HG02642 (cell line): ENCODE results near the gene PON2.
A peak's percentile ranks its signal among the peaks of the same experiment; 100 is the strongest.
"Not testable (repeated sequence)": the region's sequence is repeated elsewhere in the genome, so short reads cannot be mapped to it uniquely, and the experiment has no call there.

ENCODE experiments used
- ATAC-seq: cut with Tn5 transposase; IDR thresholded peaks from one replicate; pipeline ENCODE4 v1.9.1; 2021; ENCODE audit warnings: mild to moderate bottlenecking; ENCODE audit not compliant: unreplicated experiment, poor library complexity

The PON2 gene

DNA sequence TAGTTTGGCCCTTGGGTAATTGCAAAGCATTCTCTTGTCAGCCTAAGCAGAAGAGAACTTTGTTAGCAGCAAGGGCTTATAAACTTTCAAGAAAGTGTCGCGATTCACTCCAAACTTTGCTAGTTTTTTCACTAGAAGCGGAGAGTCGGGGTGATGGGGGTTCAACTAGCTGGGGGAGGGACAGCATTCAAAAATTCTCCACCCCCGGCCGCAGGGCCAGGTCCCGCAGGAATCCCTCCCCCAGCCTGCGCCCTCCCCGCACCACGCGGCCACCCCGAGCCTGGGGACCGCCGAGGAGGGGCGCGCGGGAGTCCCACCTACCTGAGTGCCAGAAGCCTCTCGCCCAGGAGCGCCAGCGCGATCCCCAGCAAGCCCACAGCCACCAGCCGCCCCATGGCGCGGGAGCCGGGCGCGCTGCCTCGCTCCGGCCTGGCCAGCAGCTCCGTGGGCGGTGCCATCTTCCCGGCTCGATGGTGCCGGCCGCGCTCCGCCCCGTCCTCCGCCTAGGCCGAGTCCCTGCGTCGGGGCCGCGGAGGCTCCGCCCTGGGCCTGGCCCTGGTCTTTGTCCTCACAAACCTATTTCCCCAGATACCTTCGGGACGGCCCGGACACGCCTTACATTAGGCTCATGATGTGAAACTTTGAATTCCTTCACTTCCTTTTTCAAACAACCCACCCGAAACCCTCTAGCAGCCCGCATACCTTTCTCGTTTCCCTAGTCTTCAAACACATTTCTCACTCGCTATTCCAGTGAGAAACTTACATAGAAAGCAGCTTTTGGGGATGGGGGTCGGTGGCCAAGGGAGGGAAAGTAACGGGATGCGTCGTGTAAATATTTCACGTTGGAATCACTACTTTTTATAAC is at the start of gene PON2:
PON2 (minus strand) TSS at position 472 of the 865 bp plus-strand sequence; CDS start at position 395, 77 bp downstream.
- peak; percentile 97 for ATAC-seq

DNA sequence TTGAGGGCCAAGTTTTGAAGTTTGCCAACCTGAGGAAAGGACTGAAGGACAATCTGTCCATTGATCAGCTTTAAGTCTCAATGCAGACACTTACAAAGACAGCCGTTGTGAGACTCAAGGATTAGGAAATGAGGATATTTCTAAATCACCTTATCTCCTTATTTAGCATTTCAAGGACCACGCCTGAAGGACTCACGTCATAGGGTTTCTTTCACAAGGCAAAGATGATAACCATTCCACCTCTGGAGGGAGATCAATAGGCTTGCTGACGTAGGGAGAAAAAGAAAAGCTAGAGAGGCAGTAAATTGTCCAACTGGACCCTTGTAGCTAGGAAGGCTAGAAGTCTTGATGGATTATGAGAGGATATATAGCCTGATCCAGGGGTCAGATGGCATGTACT is 47.6 kb upstream of the PON2 start:
- no peak for ATAC-seq

DNA sequence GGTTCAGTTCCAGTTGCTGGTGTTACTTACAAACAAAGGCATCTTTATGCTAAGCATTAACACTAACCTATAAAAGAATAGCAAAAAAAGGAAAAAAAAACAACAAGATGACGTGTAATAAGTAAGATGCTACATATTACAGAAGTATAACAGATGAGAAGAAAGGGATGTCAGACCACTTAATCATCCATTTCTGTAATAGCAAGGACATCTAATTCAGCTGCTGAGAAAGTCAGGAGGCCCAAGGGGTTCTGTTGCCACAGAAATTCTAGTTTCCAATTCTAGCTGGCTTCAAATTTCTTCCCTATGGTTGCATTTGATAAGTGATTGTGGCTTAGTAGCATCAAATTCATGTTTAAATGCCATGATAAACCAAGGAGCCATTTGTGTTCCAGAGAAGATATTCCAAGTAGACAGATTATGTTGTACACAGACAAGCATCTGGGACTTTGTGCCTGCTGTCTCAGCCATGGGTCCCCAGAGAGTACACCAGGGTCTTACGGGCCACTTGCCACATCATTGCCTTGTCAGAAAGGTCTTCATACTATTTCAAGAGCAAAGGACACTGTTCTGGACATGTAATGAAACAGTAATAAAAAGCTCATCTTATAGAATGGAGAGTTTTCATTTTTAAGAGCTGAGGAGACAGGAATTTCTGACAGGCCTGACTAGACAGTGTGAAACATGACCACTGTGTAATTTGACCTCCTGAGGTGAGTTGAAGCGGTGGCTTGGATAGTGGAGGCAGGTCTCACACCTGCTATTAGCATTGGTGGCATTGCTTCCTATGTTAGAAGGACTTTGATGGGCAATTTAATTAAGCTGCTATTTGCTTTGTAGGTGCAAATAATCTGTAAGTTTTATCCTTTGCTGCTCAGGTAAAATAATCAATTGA is 46.7 kb upstream of the PON2 start:
- ATAC-seq: no peak

DNA sequence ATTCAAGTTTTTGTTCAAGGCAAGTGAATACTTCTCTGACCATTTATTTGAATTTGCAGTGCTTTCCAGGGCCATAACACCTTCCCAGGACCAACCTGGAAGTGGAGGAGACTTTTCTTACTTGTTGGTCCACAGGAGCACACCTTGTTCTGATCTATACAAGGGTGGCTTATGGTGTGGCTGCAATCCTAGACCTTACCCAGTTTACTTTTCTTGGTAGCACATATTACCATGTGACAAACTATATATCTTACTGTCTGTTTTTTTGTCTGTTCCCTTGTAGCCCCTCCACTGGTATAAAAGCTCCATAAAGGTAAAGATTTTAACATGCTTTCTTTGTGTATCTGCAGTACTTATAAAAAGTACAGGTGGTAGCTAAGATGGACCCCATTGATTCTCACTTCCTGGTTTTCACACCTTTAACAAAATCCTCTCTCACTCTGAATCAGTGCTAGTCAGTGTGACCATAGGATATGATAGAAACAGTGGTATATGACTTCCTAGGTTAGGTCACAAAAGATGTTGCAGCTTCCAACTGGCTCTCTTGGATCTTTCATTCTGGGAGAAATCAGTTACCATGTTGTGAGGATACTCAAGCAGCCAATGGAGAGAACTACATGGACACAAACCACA is 45.3 kb upstream of the PON2 start:
- peak; percentile 67 for ATAC-seq

DNA sequence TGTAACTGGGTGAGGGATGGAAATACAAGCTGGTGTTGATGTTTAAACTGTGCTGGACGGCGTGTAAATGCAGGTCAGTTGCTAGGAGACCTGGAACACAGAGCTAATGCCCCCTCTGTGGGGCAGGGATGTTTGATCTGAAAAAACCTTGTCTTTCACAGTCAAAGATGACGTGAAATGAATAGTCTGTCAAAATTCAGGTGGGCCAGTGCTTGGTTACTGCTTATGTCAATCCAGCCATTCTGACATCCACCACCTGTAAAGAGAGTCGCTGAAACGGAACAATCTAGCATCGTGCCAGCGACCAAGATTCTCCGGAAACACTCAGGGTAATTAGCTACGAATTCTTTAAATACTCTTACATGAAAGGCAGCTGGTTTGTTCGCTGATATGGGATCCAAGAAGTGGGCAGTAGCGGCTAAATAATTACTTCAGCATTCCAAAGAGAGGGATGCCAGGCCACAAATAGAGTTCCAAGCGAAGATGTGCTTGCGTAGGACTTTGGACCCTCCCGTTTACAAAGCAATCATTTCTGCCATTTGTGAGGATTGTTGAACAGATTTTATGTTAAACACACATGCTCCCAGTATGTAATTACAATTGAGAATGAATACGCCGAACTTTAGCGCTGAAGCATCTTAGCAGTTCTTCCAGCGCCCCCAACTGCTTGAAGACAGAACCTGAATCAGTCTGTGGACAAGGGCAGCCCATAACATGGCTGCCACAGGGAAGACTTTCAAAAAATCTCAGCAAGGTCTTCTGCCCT is 43.6 kb upstream of the PON2 start:
- no peak for ATAC-seq

DNA sequence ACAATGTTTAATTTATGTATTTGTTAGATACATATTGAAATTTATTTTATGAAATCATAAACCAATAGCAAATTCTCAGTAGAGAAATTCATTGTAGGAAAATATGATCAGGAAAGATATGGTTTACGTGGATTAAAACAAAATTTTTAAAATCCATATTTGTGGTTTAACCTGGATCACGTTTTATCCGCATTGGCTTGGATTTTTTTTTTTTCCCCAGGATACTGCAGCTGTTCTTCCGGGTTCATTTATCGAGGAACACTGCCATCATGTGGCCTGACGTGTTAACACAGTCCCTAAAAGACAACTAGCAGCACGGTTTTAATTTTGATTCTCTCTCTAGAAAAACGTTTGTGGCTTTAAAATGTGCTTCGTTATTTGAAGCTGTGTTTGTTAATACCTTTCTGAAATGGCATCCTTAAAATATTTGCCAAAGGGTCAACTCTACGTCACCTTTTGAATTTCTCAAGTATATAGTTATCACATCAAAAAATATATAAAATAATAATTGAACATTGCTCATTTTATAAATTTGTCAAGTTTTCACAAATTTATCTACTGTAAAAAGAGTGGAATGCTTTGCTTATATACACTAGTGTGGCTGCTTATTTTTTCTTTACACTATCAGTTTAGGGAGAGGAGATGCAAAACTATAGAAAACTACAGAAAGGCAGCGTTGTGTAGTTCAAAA is 42.2 kb upstream of the PON2 start:
- peak; percentile 60 for ATAC-seq

DNA sequence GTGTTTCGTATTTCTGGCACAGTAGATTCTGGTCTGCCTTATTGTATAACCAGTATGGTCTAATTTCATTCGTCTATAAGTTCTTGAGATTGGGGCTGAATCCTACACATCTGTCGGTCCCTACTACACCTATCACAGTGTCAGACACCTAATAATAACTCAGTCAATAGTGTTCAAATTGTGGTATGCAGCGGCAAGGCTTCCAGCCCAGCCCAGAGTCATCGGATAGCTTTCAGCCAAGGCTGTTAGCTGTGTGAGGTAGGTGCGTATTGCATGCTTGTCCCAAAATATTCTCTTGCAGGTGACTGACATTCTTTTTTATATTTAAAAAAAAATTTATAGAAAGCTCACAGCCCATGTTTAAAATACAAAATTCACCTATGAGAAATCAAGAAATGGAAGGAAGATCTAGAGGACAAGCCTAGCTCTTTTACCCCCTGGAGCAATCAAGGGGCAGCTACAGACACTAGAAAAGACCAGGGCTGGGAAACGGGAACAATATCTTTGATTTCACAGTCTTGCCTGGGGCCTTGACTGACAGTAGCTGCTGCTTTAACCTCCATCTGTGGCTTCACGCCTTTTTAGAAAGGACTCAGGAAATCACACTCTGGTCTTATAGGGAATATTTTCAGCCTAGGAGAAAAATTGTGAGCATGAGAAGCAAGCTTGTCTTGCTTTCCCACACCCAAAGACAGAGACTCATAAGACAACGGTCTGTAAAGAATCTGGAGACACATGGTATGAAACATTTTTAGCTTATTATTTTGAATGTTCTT is 41.4 kb upstream of the PON2 start:
- no peak for ATAC-seq

DNA sequence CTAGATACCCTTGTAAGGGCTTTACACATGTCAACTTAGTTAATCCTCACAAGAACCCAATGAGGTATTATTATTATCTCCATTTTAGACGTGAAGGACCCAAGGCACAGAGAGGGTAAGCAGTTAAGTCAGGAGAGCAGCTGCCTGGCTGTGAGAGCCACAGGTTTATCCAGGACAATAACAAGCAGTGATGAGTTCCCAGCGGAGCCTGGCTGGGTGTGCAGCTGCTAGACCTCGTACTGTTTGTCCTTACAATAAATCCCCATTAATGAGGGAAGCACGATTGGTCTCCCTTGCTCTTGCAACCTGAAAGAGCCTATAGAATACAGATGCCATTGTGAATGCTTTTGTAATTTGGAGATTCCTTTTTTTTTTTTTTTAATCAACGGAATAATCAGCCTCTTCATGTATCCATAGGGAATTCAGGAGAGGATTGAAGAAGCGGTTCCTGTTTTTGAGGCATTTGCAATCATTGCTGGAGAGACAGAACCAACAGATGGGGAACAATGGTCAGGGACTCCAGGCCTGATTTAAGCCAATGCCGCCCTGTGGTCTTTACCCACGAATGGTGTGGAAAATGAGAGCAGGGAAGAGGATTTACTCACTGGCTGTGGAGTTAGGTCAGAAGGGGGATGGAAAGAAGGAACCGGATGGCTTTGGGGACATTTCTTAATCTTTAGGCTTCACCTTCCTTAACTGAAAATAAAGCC is 38.6 kb upstream of the PON2 start:
- ATAC-seq: no peak

DNA sequence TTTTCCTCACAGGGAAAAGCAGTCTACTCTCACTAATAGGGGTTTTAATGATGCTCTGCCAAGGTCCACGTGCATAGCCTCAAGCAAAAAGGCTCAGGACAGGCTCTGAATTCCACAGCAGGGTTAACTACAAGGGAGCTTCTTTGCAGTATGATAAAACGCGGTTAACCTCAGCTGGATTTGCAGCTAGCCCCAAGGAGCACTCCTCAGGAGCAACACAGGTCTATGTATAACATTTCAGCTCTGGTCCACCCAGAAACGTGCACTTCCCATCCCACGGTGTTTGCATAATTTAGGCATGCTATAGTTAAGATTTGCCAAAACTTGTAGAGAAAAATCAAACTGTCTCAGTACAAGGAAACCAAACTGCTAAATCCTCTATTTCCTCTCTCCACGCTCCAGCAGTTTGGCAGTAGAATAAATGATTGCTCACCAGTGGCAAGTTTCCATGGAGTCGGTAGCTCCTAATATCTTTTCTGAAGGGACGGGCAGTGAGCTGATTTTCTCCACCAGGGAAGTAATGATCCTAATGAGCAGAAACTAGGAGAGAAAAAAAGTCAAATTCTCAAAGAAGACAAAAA is 37.8 kb upstream of the PON2 start:
- no peak for ATAC-seq

DNA sequence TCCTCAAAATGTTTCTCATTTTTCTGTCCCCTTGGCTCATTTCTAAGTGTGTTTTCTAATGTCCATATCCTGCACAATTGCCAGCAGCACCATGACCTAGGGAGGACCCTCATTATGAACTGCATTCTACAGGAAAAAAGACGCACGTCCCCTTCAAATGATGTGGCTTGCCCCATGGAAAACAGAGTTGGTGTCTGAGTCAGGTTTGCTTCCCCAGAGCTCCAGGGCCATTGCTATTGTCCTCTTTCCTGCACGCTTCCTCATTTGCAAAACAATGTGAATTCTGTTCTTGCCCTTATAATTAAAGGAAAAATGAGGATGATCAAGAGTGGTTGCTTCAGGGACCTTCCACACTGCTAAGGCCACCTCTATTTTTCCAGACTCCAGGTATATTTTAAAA is 36.2 kb upstream of the PON2 start:
- no peak for ATAC-seq

DNA sequence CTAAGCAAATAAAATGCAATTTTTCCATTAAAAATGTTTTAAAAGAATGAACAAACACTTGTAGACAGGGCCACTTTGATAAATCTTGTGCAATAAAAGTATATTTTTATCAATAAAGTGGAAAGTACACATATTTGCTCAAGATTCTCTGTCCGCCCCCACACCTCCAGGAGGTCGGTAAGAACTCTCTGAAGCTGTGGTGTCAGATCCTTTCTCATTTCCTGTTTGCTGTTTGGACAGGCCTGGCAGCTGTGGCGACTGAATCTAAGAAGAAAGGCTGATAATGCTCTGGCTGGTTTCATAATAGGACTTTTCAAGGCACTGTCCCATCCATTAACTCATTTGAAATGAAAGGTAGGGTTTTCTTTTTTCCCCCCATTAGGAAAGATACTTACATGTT is 35.6 kb upstream of the PON2 start:
- ATAC-seq: peak; percentile 93

DNA sequence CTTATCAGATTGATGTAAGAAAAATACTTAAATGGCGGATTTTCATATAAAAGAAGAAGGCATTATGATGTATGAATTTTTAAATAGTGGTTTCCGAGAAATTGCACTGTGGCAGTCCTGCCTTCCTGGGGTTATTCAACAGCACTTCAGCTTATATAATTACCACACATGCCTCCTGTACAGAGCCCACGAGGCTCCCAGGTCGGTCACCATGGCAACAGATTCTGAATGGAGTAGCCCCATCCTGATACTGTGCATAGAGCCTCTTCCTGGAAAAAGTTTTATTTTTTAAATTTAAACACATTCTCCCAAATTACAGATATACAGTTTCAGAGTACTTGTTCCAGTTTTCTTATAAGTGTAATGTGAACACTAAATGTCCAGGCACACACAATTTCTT is 35.0 kb upstream of the PON2 start:
- no peak for ATAC-seq

DNA sequence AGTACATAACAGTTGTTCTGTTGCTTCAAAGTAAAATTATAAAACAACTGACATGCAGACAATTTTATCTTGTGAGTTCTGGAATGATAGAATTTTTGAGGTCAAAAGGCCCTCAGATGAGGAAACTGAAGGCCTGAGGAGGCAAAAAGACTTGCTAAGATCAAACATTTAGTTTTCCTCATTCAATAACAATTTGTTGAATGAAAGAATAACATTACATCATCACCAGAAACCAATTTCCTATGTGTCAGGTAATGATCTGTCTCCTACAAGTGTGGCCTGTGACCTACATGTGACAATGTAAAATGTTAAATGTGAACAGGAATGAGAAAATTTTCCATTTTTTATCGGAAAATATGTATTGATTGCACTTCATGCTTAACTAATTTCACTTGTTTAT is 34.4 kb upstream of the PON2 start:
- no peak for ATAC-seq

DNA sequence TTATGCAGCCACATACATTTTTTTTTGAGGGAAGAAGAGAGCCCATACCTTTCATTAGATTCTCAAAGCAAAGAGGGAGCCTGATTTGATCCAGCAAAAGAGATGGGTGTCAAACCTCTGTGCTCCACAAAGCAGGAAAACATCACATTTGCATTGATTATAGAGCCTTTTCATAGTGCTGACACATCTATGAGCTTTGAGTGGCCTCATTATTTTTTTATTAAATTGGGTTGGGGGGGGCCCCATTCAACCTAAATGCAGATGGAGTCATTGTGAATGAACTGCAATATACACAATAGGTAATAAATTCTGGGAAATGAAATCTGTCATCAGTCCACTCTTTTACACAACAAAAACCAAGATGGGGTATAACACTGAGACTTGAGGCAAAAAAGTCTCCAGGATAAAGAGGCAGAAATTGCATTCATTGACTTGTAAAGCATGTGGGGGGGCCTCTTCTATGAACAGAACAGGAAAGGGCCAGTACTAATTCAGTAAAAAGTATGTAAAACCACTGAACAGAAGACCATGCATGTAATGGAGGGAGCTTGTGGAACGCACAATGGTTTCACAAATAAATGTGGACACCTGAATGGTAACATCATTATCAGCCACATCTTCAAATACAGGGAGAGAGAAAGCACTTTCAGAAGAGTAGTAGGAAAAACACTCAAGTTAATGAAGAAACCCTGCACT is 33.2 kb upstream of the PON2 start:
- ATAC-seq: no peak

DNA sequence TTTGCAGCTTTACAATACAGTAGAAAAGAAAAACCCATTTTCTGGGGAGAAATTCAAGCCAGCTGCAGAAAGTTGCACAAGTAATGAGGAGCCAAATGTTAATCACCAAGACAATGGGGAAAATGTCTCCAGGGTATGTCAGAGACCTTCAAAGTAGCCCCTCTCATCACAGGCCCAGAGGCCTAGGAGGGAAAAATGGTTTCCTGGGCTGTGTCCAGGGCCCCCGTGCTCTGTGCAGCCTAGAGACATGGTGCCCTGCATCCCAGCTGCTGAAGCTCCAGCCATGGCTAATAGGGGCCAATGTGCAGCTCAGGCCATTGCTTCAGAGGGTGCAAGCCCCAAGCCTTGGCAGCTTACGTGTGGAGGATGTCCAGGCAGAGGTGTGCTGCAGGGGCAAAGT is 25.8 kb upstream of the PON2 start:
- ATAC-seq: not testable (repeated sequence)

DNA sequence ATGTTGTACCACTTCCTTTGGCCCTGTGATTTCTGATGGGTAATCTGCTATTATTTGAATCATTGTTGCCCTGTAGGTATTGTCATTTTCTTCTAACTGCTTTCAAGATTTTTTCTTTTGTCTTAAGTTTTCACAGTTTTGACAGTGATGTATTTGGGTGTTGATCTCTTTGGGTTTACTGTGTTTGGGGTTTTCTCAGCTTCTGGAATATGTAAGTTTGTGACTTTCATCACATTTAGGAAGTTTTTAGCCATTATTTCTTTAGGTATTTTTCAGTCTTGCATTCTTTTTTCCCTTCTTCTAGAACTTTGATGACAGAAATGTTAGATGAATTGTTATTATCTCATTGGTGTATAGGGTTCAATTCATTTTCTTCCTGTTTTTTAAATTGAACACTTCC is 23.1 kb upstream of the PON2 start:
- ATAC-seq: no peak

DNA sequence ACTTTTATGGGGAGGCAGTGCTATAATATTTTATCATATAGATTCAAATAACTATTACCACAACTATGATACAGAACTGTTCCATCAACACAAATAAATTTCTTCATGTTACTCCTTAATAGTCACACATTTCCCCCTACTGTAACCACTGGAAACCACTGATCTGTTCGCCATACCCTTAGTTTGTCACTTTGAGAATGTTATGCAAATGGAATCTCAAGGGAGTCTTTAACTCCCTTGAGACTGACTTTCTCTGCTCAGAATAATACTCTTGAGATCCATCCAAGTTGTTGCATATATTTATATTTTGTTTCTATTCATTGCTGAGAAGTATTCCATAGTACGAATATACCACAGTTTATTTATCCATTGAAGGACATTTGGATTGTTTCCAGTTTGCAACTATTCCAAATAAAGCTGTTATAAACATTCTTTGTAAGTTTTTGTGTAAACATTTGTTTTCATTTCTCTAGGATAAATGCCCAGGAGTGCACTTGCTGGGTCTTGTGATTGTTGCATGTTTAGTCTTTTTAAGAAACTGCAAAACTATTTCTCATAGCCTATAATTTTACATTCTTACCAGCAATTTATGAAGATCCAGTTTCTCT is 19.7 kb upstream of the PON2 start:
- no peak for ATAC-seq
